GM21360 (cell line): ENCODE measurements around the gene ITIH4.

Experiments used
- ATAC-seq: cut with Tn5 transposase; IDR thresholded peaks from one replicate; pipeline ENCODE4 v1.9.1; 2021; ENCODE audit warnings: mild to moderate bottlenecking, moderate library complexity; ENCODE audit not compliant: unreplicated experiment

ITIH4 gene

DNA sequence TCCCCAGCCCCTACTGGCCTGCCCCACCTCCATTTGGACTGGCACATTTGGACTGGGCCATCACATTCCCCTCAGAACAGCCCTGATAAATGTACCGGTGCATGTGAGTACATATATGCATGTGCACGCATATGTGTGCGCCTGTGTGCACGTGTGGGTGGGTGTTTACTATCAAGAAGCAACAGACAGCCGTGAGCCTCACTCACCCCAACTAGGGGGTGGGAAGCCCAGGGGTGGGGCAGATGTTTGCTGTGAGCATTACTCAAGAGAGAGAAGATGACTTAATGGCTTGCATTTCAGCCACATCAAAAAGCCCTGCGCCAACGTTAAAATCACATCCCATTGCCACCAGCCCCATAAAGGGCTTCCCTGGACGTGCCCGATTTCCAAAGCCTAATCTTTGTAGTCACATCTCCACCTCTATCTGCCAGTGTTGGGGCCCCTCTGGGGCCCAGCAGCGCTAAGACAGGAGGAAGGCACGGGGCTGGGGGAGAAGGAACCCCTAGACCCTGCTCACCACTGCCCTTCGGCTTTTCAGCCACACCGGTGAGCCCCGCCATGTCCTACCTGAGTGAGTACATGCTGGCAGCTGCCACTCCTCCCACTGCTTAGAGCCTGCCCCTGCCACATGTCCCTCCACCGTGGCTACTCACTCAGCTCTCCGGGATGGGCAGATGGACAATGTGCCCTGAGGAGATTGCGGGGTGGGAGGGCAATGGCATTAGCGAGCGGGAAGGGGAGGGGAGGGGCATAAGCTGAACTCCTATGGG is 25.0 kb downstream of the ITIH4 start:
- ATAC-seq = no peak

DNA sequence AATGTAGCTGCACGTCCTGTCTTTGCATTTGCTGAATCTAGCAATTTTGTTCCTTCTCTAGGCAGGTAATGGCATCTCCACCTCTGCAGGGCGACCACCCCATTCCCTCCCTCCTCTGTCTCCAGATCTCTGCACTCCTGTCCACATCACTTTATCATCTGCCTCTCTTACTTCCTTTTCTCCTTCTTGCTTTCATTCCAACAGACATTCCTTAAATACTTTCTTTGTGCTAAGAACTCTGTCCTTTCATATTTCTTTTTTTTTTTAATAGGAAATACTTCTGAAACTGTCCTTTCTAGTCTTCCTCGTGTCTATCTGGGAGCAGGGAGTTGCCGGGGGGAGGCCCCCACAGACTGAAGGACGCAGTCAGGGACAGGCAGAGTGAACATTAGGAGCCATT is 28.6 kb downstream of the ITIH4 start:
- ATAC-seq = no peak

GRCh38 chr3:52800079-52800478 is 30.4 kb downstream of the ITIH4 start:
- ATAC-seq = no peak

GRCh38 chr3:52798978-52799476 is 31.4 kb downstream of the ITIH4 start:
- no peak for ATAC-seq

DNA sequence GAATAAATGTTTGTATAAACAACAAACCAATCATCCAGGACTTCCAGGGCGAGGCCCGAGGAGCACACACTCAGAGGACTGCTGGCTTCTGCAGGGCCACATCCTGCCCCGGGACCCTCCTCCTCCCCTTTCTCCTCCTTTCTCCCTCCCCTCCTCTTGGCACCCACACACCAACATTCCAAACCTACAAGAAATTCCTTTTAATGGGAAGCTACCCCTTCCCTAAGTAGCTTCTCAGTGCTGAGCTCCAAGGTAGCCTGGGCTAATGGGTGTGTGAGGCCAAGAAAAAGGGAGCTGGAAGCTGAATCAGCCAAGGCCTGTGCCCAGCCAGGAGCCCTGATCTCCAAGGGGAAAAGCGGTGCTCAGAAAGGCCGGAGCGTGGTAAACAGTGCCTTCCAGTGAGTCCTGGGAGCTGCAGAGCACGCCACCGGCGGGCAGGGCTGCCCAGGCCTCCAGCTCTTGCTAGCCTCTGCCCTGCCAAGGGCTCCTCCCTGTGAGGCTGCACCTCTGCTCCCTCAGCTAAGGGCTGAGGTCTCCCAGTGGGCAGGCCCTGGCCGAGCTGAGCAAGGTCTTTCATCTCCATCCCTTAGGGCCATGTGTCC is 32.0 kb downstream of the ITIH4 start:
- no peak for ATAC-seq

DNA sequence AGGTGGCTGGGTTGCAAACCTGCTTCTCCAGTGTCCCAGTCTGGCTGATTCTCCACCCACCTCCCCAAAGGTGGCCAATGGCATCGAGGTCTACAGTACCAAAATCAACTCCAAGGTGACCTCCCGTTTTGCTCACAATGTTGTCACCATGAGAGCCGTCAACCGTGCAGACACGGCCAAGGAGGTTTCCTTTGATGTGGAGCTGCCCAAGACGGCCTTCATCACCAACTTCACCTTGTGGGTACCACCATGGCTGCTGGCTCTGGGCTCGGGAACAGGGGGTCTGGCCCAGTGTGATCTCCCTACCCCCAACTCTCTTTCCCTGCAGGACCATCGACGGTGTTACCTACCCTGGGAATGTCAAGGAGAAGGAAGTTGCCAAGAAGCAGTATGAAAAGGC is 34.1 kb downstream of the ITIH4 start:
- no peak for ATAC-seq

GRCh38 chr3:52795298-52795900 is 35.1 kb downstream of the ITIH4 start:
- no peak for ATAC-seq

DNA sequence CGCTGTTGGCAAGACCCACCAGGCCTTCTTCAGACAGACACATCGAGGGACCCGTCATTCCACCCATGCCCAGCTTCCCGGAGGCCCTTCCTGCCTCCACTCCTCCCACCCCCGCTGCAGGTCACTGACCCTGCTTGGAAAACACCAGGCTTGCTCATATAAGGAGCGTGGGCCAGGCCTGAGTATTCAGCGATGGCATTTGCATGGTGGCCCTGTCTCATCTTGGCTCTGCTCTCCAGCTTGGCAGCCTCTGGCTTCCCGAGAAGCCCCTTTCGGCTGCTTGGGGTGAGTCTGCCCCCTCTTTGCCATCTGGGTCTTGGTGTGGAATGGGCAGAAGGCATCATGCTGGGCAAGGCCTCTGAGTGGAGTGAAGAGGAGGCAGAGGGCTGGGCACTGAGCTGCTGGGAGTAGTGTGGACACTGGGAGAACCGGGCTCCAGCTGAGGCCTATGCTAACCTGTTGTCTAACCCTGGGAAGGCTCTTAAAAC is 35.8 kb downstream of the ITIH4 start, which contains the start of gene ITIH3:
Gene ITIH3, plus strand, starts transcription at position 185 of the 488 bp plus-strand sequence. Its CDS starts 8 bp downstream, at position 193.
- no peak for ATAC-seq

GRCh38 chr3:52793702-52794611 is 36.5 kb downstream of the ITIH4 start:
- no peak for ATAC-seq

DNA sequence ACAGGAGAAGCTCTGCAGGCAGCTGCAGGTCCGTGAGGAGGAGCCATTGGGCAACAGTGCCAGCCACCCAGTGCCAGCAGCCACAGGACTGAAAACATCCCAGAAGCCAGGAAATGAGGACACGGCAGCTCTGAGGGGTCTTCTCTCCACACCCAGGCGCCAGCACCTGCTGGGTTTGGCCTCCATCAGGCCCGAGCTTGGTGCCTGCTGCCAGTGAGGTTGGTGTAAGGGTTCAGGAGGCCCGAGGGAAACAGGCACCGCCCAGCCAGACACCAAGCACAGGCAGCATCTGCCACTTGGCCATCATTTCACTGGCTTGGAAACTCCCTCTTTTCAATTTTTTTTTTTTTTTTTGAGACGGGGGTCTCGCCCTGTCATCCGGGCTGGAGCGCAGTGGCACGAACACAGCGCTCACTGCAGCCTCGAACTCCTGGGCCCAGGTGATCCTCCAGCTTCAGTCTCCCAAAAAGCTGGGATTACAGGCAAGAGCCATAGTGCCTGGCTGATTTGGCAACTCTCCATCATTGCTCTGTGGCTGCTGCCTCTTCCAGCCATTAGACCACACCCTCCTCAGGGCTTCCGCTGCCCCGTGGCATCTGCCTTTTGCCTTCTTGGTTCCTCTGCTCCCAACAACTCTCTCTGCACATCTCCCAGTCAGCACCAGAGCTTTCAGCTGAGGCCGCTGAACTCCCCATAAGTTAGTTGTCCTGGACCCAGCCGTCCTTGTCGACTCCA is 37.3 kb downstream of the ITIH4 start:
- no peak for ATAC-seq

DNA sequence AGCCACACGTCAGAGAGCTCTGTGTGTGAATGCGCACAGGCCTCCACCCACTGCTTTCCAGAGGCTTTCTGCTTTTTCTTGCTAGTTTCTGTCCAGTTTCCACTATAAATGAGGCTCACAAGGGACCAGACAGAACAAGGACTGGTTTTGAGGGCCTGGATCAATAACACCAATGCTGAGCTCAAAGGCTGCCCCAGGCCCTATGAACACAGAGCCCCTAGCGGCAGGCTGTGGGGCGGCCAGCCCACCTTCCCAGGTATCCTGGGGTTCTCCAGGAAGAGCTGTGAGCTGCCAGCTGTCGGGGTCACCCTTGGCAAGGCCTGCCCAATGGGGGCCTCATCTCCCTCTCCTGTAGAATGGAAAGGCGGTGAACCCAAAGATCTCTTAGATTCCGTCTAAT is 38.1 kb downstream of the ITIH4 start:
- ATAC-seq = no peak

DNA sequence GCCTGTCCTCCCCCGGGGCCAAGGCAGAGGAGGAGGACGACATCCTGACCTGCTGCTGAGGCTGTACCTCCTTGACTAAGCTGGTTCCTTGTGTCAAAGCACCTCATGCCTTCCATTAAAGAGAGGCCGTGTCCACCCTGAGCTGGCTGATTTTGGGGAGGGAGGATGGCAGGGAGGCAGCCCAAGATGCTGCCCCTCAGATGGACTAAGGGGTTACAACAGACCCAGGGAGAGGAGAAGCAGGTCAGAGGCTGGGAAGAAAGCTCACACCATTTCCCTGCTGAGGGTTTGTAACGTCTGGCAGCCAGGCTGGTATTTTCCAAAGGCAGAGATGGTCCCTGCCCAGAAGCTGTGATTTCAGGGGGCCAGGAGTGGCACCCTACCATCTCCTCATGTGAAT is 38.5 kb downstream of the ITIH4 start:
- ATAC-seq = no peak

- no peak for ATAC-seq
Measured at GRCh38 chr3:52791366-52791765, 39.1 kb downstream of the ITIH4 start.

DNA sequence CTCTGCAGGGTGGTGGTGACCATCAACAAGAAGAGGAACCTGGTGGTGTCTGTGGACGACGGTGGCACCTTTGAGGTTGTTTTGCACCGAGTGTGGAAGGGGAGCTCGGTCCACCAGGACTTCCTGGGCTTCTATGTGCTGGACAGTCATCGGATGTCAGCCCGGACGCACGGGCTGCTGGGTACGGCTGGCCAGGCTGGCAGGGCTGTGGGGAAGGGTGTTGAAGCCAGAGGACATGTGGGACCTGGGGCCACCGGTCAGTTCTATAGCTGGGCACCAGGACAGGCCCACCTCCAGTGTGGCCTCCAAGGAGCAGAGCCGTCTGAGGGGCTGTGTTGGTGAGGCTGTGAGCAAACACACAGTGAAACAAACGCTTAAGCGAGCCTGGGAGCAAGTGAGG is 39.7 kb downstream of the ITIH4 start:
- ATAC-seq = no peak

DNA sequence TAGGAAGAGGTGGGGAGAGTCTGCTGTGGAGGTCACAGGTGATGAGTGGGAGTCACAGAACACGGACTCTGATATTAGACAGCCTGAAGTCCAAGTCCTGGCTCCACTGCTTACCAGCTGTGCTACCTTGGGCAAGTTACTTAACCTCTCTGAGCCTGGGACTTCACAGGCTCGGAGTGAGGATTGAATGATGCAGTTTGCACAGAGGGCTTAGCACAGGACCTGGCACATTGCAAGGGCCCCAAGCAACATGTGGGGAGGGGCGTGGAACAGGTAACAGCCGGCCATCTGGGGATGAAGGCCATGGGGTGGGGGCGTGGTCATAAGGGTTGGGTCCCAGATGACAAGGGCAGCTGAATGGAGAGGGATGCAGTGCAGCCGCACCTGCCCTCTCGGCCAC is 40.1 kb downstream of the ITIH4 start:
- no peak for ATAC-seq

DNA sequence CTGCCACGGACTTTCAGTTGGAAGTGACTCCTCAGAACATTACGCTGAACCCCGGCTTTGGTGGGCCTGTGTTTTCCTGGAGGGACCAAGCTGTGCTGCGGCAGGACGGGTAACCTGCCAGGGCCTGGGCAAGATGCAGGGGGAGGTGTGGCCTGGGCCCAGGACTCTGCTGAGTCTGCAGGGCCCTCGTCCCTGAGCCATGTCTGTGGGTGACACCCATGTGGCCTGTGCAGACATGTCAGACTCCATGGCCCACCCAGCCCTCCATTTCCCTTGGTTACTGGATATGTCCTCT is 40.8 kb downstream of the ITIH4 start:
- ATAC-seq = no peak

DNA sequence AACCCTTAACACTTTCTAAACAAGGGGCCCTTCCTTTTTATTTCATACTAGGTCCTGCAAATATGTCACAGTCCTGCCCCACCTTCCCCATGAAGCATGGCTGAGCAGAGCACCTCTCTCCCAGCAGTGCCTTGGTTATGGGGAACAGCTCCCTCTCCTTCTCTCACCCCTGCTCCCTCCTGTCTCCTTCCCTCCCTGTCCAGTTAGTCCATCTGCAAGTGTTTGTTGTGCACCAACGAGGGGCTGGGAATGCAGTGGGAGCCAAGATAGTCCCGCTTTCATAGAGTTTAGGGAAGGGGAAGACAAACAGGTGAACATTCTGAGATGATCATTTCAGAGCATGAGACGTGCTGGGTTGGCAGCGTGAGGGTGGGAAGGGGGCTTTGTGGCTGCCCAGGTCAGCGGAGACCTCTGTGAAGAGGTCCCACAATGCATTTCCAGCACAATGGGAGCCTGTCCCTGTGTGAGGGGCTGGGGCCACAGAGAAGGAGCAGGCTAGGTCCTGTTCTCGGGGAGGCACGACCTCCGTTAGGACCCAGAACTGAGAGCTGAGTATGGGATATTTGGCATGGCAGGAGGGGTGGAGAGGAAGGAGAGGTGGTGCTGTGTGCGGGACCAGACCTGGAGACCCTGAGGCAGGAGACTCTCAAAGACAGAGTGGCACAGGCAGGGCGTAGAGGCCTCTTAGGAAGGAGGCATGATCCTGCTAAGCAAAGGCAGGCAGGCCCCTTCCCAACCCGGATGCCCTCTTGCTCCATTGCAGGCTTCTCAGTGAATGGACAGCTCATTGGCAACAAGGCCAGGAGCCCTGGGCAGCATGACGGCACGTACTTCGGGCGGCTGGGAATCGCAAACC is 41.4 kb downstream of the ITIH4 start:
- ATAC-seq = no peak

- ATAC-seq = no peak
Measured at GRCh38 chr3:52787672-52788625, 42.5 kb downstream of the ITIH4 start.
